GM18505 (cell line): Measurements from ENCODE around the gene CILP.

Experiments used
- ATAC-seq: cut with Tn5 transposase; IDR thresholded peaks from one replicate; pipeline ENCODE4 v1.9.1; 2021; ENCODE audit not compliant: unreplicated experiment
- POLR2A ChIP-seq: IDR thresholded peaks from 4 replicates; pipeline ENCODE4 v1.6.1; 2011; ENCODE audit warnings: borderline replicate concordance; ENCODE audit not compliant: insufficient read depth, insufficient read length; ENCODE audit errors: extremely low read depth

The CILP gene, protein sequence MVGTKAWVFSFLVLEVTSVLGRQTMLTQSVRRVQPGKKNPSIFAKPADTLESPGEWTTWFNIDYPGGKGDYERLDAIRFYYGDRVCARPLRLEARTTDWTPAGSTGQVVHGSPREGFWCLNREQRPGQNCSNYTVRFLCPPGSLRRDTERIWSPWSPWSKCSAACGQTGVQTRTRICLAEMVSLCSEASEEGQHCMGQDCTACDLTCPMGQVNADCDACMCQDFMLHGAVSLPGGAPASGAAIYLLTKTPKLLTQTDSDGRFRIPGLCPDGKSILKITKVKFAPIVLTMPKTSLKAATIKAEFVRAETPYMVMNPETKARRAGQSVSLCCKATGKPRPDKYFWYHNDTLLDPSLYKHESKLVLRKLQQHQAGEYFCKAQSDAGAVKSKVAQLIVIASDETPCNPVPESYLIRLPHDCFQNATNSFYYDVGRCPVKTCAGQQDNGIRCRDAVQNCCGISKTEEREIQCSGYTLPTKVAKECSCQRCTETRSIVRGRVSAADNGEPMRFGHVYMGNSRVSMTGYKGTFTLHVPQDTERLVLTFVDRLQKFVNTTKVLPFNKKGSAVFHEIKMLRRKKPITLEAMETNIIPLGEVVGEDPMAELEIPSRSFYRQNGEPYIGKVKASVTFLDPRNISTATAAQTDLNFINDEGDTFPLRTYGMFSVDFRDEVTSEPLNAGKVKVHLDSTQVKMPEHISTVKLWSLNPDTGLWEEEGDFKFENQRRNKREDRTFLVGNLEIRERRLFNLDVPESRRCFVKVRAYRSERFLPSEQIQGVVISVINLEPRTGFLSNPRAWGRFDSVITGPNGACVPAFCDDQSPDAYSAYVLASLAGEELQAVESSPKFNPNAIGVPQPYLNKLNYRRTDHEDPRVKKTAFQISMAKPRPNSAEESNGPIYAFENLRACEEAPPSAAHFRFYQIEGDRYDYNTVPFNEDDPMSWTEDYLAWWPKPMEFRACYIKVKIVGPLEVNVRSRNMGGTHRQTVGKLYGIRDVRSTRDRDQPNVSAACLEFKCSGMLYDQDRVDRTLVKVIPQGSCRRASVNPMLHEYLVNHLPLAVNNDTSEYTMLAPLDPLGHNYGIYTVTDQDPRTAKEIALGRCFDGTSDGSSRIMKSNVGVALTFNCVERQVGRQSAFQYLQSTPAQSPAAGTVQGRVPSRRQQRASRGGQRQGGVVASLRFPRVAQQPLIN

DNA sequence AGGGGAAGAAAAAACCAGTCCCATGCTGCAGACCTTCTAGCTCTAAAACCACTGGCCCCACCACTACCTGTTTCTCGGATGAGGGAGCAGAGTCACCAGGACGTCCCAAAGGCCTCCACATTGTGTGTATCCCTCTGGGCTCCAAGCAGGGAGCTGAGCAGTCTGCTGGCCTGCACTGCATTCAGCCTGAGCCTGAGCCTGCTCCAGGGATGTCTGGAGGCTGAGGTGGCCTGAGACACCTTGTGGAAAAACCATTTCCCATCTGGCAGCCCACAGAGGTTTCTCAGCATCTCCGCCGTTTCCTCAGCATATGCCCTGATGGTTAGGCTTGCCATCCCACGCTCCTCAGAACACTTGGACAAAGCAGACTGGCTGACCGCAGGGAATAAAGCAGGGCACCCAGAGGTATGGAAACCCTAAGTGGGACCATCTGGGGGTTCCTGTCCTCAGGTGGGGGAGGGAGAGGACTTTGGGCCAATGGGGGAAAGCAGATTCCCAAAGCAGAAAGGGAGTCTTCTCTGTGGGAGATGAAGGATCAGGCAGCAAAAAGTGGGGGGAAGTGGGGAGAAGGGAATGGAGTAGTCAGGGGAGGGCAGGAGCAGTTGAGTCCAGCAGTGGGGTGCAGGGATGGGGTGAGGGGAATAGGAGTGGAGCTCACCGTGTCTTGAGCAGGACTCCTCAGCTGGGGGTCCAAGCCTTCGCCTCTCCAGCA, at the start of gene CILP:
Gene CILP (minus strand): TSS at position 704 of the 712 bp plus-strand sequence. CDS start 1,718 bp downstream, outside the sequence.
- no peak for ATAC-seq
- TF ChIP-seq POLR2A, result no peak

DNA sequence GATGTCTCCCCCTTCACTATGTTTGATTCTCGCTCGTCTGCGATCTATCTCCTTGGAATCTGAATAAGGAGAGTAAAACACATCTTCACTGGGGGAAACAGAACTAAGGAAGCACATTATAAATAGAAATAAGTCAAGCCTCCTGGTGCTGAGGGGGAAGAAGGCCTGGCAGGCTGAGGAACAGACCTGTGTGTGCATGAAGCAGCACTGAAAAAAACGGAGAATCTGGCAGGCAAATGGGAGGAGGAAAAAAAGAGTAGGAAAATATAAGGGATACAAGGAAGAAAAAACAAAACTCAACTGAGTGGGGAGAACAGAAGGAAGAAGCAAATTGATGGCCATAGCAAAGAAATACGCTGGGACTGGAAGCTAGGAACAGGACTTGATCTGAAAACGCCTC, 49.7 kb upstream of the CILP start:
- ATAC-seq, result no peak
- TF ChIP-seq POLR2A, result no peak

DNA sequence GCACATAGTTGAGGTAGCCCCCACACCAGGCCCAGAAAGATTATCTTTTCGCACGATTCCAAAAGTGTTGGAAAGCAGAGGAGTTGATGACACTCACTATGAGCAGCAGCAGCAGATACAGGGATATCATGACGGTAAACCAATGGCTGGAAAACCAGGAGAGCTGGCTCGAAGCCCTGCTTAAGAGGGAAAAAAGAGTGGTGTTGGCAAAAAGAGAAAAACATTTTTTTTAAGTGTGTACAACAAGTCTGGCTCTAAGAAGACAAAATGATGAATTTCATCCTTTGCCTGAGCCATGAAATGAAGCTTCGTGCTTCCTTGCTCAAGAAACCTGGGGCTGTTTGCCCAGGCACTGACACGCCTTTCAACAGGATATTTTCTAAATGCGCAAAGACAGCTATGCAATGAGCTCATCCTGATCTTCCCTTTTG, 48.1 kb upstream of the CILP start:
- TF ChIP-seq POLR2A, result no peak
- ATAC-seq, result no peak

DNA sequence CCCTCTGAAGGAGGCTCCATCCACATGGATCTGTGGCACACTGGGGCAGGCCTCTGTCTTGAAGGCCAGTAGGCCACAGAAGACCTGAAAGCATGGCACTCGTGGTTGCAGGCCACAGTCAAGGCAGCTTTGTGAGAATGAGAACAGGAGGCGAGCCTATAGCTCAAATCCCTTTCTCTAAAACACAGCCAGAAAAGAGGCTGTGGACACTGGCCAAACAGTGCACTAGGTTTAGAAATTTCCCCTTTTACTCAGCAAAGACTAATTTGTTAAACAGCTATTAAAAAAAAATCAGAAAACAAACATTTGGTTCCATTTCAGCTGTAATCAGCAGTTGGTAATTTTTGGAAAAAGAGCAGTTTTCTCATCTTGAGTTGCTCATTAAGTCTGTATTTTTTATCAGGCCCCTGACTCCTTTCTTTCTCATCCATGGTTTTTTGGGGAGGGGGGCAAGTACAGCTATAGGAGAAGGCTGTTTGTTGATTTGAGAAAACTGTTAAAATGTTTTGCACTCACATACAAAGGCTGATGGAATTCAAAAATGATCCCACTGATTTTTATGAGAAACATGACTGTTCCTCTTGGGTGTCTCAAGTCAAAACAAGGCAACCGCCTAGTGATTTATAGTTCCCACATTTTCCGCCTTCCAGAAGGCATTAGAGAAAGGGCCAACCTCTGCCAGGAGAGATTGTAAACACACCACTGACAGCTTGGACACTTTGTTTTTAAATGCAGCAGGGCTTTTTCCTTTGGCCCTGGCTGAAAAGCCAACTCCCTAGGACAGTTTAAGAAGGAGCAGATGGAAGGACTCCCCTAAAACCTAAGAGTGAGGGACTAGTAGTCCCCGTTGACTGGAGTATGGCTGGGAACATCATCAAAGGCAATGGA, 47.3 kb upstream of the CILP start:
- no peak for TF ChIP-seq POLR2A
- no peak for ATAC-seq

DNA sequence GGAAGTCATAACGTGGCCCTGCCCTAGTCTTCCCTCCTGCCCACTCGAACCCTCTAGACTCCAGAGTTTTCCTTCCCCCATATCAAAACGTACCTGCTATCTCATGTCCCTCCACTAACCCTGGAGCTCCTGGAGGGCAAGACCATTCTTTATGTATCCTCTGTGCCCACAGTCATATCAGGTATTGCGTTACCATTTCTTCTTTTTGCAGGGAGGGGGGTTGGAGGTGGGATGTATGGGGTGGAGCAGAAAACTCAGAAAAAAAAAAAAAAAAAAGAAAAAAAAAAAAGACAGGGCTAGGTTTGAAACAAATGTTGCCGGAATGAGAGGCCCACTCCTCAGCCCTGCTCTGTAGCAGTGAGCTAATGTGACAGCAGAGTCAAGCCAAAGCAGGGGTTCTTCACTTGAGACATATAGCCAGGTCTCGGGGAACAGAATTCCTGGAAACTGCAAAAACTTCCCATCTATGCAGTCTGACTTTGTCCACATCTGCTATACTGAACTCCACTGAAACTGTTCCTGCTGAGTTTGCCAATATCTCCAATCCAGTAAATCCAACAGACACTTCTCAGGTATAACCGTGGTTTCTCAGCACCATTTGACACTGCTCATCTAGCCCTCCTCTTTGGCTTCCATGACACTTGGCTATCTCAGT, 44.3 kb upstream of the CILP start:
- no peak for TF ChIP-seq POLR2A
- no peak for ATAC-seq

DNA sequence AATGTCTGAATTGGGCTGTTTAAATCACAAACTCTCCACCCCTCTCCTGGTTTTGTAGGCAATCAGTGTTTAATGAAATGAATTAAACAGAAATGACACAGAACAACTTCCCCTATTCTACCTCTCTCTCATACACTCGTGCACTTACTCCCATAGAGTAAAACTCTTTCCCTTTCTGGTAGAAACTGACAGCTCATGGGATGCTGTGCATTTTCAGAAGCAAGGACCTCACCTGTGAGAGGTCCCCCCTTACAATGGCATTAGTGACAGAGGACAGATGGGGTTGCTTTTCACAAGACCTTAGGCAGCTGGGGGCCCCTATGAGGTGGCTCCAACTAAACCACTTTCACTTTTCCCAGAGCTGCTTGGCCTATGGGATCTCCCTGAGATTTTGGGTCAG, 43.5 kb upstream of the CILP start:
- no peak for TF ChIP-seq POLR2A
- ATAC-seq, result no peak

DNA sequence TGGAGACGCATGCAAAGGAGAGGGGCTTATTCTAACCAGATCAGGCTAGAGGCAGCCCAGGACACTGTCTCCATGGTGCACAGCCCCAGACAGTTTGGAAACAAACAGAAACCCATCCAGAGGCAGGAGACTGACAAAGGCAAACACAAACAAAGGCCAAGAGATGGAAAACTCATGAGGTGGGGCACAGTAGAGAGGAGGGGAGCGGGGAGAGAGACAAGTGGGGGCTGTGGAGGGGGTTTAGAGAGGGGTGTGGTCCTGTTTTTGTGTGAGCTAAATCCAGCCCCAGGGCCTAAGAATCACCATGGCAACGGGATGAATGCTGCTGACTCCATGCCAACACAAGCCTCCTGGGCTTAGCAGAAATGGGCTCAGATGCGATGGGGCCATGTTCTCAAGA, 43.1 kb upstream of the CILP start:
- ATAC-seq, result no peak
- no peak for TF ChIP-seq POLR2A

DNA sequence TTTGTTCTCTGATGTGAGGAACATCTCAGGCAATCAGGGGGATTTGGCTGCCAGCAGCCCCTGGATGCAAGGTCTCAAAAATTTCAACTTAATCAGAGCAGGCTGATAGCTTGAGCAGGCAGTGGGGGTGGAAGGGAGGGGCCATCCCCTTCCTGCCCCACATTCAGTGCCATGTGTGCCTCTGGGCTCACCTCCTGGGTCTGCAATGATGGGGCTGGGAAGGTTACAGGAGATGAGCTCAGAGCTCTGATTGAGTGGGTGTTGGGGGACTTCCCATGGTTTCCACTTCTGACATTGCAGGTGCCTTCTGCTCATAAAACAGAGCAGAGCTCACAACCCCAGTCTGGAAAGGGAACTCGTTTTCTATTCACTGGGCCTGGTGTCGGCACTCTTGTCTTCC, 38.4 kb upstream of the CILP start:
- no peak for ATAC-seq
- TF ChIP-seq POLR2A, result no peak

DNA sequence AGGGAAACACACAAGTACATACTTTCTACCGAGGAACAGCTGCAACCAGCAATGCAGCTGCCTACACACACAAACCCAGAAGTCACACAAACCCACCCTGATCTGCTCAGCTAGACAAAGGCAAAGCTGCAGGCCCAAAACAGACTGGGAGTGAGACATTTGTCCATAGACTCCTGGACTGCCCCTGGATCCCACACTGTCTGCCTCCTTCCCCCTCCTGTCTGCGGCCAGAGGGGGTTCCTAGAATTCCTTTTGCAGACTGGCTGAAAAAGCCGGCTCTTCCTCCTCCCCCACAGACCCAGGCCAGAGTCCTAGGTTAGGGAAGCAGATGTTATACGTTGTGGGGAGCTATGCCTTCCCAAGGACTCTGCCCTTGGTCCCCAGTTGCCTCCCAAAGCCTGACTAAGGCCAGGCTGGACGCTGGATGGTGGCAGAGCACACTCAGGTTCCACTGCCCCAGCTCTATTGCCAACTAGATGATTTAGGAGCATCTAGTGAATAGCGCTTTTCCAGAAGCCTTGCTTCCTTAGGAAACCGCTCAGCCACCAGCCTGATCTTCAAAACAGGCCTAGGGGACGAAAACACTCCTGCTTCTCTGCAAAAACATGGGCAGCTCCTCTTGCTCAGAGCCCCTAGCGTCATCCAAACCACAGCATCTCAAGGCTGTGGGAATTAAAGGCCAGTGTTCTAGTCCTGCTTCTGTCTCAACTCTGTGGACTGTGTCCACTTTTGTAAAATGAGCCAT, 37.4 kb upstream of the CILP start:
- no peak for ATAC-seq
- TF ChIP-seq POLR2A, result no peak

DNA sequence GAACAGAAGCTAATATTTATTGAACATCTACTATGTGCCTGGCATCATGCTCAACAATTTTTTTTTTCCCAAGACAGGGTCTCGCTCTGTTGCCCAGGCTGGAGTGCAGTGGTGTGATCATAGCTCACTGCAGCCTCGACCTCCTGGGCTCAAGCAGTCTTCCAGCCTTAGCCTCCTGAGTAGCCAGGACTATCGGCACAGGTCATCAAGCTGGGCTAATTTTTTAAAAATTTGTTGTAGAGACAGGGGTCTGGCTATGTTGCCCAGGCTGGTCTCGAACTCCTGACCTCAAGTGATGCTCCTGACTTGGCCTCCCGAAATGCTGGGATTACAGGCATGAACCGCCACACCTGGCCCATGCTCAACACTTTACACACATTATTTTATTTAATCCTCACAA, 35.7 kb upstream of the CILP start:
- no peak for TF ChIP-seq POLR2A
- ATAC-seq, result no peak
